ENCODE measurements around the gene MAD1L1.

MAD1L1 gene

GRCh38 chr7:1906087-1906830 lies 326.5 kb downstream of the MAD1L1 start:
- no peak for DNase-seq

- DNase-seq: peak in 1 of 5 experiments; percentile 1
Observed at GRCh38 chr7:1902231-1902855, 330.4 kb downstream of the MAD1L1 start.

- DNase-seq: peak in 1 of 5 experiments; percentile 1
Observed at GRCh38 chr7:1901431-1902210, 331.1 kb downstream of the MAD1L1 start.

GRCh38 chr7:1900847-1901246 lies 331.9 kb downstream of the MAD1L1 start:
- DNase-seq: peak in 1 of 5 experiments; percentile 0

GRCh38 chr7:1899951-1900762 lies 332.6 kb downstream of the MAD1L1 start:
- DNase-seq: peak in 1 of 5 experiments; percentile 1

GRCh38 chr7:1899196-1899595 lies 333.5 kb downstream of the MAD1L1 start:
- no peak for DNase-seq

GRCh38 chr7:1898628-1899185 lies 334.0 kb downstream of the MAD1L1 start:
- no peak for DNase-seq

GRCh38 chr7:1897861-1898627 lies 334.7 kb downstream of the MAD1L1 start:
- DNase-seq: no peak

- no peak for DNase-seq
Observed at GRCh38 chr7:1897076-1897860, 335.5 kb downstream of the MAD1L1 start.

- DNase-seq: no peak
Observed at GRCh38 chr7:1895664-1896515, 336.9 kb downstream of the MAD1L1 start.

- DNase-seq: no peak
Observed at GRCh38 chr7:1894906-1895663, 337.7 kb downstream of the MAD1L1 start.

GRCh38 chr7:1894313-1894900 lies 338.3 kb downstream of the MAD1L1 start:
- no peak for DNase-seq

- DNase-seq: no peak
Observed at GRCh38 chr7:1893451-1893850, 339.3 kb downstream of the MAD1L1 start.

- no peak for DNase-seq
Observed at GRCh38 chr7:1893036-1893435, 339.7 kb downstream of the MAD1L1 start.

GRCh38 chr7:1892011-1892965 lies 340.5 kb downstream of the MAD1L1 start:
- DNase-seq: no peak

GRCh38 chr7:1890289-1891235 lies 342.2 kb downstream of the MAD1L1 start:
- DNase-seq: no peak

All from T-helper 2 cell (primary cell).